ENCODE data around the gene TMEM178A.
"Not testable (repeated sequence)": the region's sequence is repeated elsewhere in the genome, so short reads cannot be mapped to it uniquely, and the experiment has no call there.

TMEM178A gene

GRCh38 chr2:39649511-39649910 is 16.2 kb upstream of the TMEM178A start:
- no peak for DNase-seq

- DNase-seq = no peak
These were observed 15.2 kb upstream of the TMEM178A start for GRCh38 chr2:39650468-39650867.

GRCh38 chr2:39656215-39656614 is 9.5 kb upstream of the TMEM178A start:
- not testable (repeated sequence) for DNase-seq

- no peak for DNase-seq
These were observed 8.3 kb upstream of the TMEM178A start for GRCh38 chr2:39657287-39657937.

- DNase-seq = no peak
These were observed 7.3 kb upstream of the TMEM178A start for GRCh38 chr2:39658371-39658770.

GRCh38 chr2:39659765-39660611 is 5.7 kb upstream of the TMEM178A start:
- DNase-seq = no peak

- no peak for DNase-seq
These were observed 5.0 kb upstream of the TMEM178A start for GRCh38 chr2:39660612-39661236.

- no peak for DNase-seq
These were observed 3.9 kb upstream of the TMEM178A start for GRCh38 chr2:39661826-39662225.

- DNase-seq = no peak
These were observed 2.4 kb upstream of the TMEM178A start for GRCh38 chr2:39663187-39663930.

- DNase-seq = no peak
These were observed 1.4 kb upstream of the TMEM178A start for GRCh38 chr2:39664232-39664887.

- DNase-seq = no peak
These were observed 677 bp upstream of the TMEM178A start for GRCh38 chr2:39664888-39665591.

GRCh38 chr2:39666491-39667101 is 879 bp downstream of the TMEM178A start:
- DNase-seq = no peak

- DNase-seq = no peak
These were observed 1.6 kb downstream of the TMEM178A start for GRCh38 chr2:39667104-39667885.

- DNase-seq = no peak
These were observed 2.2 kb downstream of the TMEM178A start for GRCh38 chr2:39667886-39668276.

- DNase-seq = no peak
These were observed 2.9 kb downstream of the TMEM178A start for GRCh38 chr2:39668576-39669080.

- DNase-seq = no peak
These were observed 5.9 kb downstream of the TMEM178A start for GRCh38 chr2:39671604-39672003.

- DNase-seq = no peak
These were observed 7.3 kb downstream of the TMEM178A start for GRCh38 chr2:39673018-39673417.

- no peak for DNase-seq
These were observed 10.6 kb downstream of the TMEM178A start for GRCh38 chr2:39676342-39676741.

- no peak for DNase-seq
These were observed 12.5 kb downstream of the TMEM178A start for GRCh38 chr2:39678170-39678569.

GRCh38 chr2:39679805-39680204 is 14.1 kb downstream of the TMEM178A start:
- DNase-seq = no peak

Measured in activated CD4-positive, CD25-positive, alpha-beta regulatory T cell (primary cell).